Measurements from ENCODE around the gene LYZL2.

The LYZL2 gene

DNA sequence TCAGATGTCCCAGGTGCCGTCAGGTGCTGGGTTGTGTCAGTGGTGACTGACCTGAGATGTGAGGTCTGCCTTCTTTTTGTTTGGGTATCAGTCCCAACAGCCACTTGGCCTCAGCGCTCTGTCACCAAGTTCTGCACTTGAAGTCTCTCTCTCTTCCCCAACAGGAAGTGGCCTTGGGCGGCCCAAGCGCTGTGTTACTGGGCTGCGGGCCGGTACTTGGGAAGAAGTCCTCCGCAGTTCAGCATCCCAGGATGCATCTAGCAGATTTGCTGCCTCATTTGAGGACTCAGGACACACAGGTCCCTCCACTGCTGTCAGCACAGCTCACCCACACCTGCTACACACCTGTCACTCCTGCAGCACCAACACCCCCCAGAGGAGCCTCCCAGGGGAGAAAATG is 40.1 kb downstream of the LYZL2 start:
- DNase-seq = no peak

DNA sequence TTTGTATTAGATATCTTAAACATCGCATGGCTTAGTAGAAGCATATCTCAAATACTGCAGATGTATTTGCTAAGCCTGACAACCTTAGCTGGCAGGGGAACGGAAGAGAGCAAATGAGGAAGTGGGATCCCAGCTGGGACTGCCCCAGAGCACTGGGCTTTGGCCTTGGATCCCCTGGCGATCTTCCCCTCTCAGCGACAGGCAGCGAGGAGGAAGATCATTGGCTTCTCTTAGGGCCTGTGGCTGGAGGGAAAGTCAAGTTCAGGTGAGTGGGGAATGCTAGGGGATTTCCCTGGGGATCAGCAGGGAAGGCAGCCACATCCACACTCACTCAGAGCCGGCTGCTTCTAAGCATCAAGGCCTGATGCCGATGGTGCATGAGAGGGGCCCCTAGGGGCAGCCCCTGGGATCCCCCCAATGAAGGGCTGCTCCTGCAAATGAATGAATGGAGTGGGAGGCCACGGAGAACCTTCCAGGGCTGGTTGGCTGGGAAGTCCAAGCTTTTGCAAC is 42.0 kb downstream of the LYZL2 start:
- no peak for DNase-seq

DNA sequence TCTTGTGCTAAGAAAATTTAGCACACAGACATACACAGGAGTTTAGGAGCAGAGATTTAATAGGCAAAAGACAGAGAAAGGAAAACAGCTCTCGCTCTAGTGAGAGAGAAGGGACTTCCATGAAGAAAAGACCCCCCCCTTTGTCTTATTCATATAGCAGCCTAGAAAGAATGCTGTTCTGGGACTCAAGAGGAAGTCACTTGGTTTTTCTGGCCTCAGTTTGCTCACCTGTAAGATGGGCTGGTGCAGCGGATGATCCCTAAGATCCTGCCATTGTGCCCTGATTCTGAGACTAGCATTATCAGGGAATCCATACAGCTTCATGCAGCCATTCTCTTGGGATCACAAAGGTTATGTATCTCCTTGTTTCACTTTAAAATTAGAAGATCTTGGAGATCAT is 42.7 kb downstream of the LYZL2 start:
- DNase-seq = no peak

DNA sequence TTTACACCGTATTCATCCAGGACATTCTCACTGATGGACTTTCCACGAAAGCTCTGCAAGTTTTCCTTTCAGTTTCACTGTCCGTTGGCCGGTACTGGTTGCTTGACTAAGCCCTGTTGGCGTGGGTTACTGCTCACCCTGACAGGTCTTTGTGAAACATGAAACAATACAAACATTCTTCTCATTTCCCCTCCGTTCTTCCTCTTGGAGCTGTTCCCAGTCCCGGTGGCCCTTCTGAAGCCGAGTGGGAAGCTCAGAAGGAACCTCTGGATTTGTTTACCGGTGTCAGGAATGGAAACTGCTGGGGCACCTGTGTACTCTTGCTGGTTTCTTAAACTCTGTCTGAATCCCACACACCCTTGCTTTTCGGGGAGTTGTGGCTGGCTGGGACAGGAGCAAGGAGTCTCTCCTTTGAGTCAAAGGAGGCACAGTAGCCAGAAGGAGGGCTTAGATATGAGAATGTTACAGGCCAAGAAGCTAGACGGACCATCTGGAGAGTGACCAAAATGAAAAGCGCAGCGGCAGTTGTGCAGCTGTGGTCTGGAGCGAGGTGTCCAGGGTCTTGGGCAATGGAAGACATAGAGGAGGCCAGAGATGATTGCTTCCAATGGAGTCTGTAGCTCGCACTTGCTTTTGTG is 45.7 kb downstream of the LYZL2 start:
- peak; percentile 22 for DNase-seq

DNA sequence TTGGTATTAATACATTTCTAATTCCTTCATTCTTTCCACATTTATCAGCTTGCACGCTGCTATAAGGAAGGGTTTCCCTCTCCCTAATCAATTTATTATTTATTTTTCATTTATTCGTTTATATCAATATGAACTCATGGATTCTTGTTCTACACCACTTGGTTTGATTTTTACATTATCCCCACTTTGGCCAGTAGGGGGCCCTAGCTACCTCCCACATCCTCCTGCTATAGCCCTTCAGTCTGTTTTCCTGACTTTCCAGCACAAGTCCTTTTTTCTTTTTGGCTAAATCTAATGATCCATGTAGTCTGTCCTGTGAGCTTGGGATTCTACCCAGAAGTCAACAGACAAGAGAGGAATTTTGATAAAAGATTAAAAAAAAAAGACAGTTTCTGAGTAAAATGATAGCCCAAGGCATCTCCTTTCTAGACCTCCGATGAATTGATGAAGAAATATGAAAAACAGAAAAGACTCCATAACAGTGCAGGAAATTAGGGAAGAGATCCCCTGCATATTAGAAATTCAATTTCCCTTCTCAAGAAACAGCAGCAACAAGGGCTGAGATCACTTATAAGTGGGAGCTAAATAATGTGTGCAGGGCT is 47.7 kb downstream of the LYZL2 start:
- DNase-seq = no peak

DNA sequence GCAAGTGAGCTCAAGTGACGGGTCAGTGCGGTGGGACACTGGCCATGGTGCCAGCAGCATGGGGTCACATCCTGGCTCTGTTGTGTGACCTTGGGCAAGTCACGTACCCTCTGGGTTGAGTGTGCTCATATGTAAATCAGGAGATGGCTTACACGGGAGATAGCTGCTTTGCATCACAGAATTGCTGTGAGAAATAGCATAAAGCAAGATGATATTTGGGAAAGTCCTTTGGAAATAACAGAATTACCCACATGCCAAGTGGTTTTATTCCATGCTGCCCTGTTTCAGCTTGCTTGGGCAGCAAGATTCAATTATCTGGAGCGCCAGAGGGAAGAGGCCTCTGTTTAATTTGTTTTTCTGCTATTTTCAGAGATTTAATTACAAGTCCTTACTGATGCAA is 48.9 kb downstream of the LYZL2 start:
- no peak for DNase-seq

DNA sequence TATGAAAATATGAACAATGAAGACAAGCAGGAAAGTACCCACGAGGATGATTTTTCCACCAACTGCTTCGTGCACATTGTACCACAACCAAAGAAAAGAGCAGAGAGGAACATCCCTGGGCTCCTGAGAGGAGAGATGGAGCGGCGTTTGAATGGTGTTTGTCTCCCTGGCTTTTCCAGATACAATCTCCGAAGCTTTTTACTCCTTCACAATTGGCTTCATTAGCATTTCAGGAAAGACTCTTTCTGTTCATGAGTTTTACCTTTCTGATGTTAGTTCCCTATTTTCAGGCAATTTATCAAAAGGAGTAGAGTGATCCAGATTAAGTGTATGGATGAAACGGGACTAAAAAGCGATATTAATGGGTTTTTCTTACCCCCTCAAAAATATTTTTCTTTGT is 49.3 kb downstream of the LYZL2 start:
- DNase-seq = no peak

DNA sequence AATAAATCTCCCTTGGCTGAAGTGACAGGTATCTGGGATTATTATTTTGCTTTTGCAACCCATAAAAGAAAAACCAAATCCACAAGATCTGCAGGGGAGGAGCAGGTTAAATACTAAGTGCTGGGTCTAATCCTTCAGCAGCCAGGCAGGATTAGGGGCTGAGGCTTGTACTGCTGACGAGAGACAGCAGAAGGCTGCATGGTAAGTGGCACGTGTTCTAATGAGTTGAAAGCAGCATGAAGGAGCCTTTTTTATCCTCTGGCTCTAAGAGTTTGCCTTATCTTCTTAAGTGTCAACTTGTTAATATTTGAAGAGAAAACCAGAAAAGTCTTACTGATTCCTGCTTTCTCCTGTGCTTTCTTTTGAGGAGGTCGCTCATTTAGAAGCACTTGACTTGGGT is 50.0 kb downstream of the LYZL2 start:
- no peak for DNase-seq

DNA sequence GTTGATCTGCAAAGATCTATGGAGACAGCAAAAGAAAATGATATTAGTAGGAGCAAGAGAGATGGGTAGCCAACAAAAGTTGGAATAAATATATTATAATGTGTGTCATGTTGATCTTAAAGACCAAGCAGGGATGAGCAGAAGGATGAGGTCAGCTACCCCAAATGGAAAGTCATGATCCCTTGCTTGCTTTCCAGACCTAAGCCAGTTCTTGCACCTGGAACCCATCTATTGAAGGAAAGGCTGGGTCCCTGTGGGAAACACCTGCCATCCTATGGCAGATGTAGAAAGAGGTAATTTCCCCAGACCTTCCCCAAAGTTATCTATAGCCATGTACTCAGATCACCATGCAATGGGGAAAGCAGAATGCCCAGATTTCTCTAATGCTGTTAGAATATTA is 52.5 kb downstream of the LYZL2 start:
- no peak for DNase-seq

DNA sequence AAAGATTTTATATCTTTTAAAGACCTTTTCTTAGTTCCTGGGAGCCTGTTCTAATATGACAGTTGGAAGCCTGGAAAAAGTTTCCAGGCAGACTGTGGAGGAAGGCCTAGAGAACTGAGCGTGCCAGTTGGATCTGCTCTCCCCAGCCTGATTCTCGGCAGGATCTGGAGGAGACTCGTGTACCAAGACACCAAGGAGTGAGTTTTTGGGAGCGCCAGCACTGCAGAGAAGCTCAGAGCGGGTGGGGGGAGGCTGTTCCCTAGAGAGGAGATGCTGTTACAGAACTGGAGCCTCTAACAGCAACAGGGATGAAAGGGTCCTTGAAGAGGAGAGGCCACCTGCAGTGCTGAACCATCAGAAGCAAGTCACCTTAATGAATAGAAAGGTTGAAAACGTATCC is 52.9 kb downstream of the LYZL2 start:
- DNase-seq = no peak

DNA sequence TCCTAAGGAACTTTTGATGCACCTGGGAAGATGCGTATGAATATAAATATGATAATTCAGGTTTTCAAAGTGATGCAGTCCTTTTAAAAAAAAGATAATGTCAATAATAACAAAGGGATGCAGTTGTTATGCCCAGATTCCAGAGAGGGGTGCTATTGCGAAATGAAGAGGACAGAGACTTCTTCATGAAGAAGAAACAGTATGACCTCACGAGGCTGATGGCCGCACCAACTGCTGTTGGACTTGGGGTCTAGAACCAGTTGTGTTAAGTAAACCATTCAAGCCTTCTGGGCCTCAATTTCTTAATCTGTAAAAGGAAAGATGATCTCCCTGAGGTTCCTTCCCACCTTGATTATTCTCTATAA is 55.1 kb downstream of the LYZL2 start:
- no peak for DNase-seq

DNA sequence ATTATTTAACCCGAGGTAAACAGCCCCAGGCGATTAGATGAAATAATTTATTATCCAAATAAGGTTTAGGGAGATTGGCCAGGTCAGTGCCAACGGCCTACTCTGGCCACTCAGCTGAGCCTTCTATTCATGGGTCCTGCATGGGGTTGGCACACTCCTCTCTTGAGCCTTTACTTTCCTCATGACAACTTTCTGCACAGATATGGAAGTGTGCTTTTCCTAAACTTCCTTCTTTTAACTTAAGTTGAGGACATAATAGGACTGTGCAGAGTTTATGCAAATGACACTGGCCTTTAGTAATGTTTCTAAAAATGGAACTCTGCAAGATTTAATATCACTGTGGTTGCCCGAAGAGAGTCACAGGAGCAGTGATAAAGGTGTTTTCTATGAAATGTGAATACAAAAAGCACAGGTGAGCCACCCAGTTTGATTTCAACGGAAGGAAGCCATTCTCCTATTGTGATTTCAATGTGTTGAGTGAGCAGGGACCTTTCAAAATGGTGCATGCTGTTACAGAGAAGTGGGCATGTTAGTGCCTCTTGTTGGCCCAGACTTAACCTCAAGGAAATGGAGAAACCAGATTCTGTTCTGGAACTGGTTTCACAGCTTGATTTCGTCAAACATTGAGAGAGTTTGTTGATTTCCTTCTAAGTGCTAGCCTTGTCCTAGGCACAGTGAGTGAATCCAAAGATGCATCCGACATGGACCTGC is 55.7 kb downstream of the LYZL2 start:
- no peak for DNase-seq

DNA sequence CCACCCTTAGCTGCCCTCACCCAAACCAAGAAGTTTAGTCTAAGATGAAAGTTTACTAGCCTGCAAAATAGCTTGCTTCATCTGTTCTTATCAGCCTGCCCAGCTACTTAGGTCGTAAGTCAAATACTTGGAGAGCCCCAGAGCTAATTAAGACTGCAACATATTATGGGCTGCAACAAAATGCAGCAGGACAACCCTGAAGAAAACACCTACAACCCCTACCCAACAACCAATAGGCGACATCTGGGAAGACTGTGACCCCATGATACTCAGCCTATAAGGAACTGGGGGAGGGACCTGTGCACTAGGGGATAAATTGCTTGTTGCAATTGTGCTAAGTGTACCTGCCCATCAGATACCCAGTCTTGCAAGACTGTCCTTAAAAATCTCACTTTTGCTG is 64.1 kb downstream of the LYZL2 start:
- DNase-seq = no peak

DNA sequence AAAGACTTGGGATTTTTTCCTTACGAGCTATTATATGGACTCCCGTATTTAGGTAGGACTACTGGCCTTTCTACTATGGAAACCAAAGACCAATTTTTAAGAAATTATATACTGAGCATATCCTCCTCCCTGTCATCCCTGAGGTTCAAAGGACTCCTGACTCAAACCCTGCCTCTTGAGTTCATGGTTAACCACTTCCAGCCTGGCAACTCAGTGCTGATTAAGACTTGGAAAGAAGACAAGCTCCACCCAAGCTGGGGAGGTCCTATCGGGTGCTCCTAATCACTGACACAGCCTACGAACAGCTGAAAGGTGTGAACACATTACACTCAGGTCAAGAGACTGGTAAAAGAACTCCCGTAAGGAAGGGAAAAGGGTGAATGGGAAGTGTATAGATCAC is 66.8 kb downstream of the LYZL2 start:
- no peak for DNase-seq

Data from NCI-H526 treated with DMSO at 0.1 percent for 48 hours (cell line).